Measurements from ENCODE around the gene LTV1.

LTV1 gene

DNA sequence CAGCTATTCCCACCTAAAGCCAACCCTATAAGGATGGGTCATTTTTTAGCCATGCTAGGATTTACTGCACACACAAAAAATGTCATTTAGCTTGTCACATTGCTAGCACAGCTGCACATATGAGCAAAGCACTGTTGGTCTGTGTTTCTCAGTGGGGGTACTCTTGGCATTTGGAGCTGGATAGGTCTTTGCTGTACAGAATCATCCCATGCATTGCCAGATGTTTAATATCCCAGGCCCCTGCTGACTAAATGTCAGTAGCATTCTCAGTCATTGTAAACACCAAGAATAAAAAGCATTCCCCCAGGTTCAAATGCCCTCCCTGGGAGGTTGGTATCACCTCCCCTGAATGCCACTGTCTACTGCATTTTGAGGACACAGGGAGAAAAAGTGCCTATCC, 14.6 kb upstream of the LTV1 start:
- TF ChIP-seq CTCF (IDR thresholded peaks at IDR 0.05; ENCODE audit: low read depth, low read length) = no peak
- no peak for DNase-seq (ENCODE audit: extremely low read depth, low read depth)

GRCh38 chr6:143836150-143836549, 7.0 kb upstream of the LTV1 start:
- DNase-seq (ENCODE audit: extremely low read depth, low read depth) = no peak
- no peak for TF ChIP-seq CTCF (IDR thresholded peaks at IDR 0.05; ENCODE audit: low read depth, low read length)

- no peak for TF ChIP-seq CTCF (IDR thresholded peaks at IDR 0.05; ENCODE audit: low read depth, low read length)
- DNase-seq (ENCODE audit: extremely low read depth, low read depth) = no peak
Measured at GRCh38 chr6:143838395-143838794, 4.7 kb upstream of the LTV1 start.

- TF ChIP-seq CTCF (IDR thresholded peaks at IDR 0.05; ENCODE audit: low read depth, low read length) = no peak
- DNase-seq (ENCODE audit: extremely low read depth, low read depth) = no peak
Measured at GRCh38 chr6:143839196-143839595, 3.9 kb upstream of the LTV1 start.

- no peak for DNase-seq (ENCODE audit: extremely low read depth, low read depth)
- no peak for TF ChIP-seq CTCF (IDR thresholded peaks at IDR 0.05; ENCODE audit: low read depth, low read length)
Measured at GRCh38 chr6:143840595-143841265, 2.4 kb upstream of the LTV1 start.

DNA sequence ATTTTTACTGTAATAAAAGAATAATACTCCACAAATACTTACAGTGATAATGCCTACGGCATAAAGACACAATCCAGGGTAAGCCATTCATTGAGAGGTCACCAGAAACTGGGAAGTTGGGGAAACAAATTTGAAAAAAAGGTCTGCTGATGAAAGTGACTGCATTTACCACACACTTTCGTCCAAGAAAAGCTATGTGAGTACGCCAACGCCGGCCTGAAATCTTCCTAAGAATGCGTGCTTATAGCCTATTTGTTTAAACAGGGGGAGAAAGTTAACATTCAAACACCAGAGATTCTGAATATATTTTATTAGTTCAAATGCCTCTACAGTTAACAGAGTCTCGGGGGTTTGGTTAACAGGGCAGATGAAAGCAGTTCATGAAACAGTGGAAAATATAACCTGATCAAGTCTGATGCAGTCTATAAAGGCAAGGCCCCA, 657 bp upstream of the LTV1 start:
- DNase-seq (ENCODE audit: extremely low read depth, low read depth) = no peak

GRCh38 chr6:143843677-143843999, 500 bp downstream of the LTV1 start:
- DNase-seq (ENCODE audit: extremely low read depth, low read depth) = no peak

More for the DNA sequence above, 657 bp upstream of the LTV1 start:
- no peak for TF ChIP-seq CTCF (IDR thresholded peaks at IDR 0.05; ENCODE audit: low read depth, low read length)

More at GRCh38 chr6:143843677-143843999, 500 bp downstream of the LTV1 start:
- no peak for TF ChIP-seq CTCF (IDR thresholded peaks at IDR 0.05; ENCODE audit: low read depth, low read length)

All from AG09319 (cell line).